PFSK-1 (cell line): ENCODE results near the gene MAGEC1.

Source experiments
- FOXP2 ChIP-seq: optimal IDR thresholded peaks from 2 replicates; pipeline ENCODE3; 2011; ENCODE audit warnings: borderline replicate concordance, control low read depth, inconsistent platforms; ENCODE audit not compliant: insufficient read depth; ENCODE audit errors: extremely low read length, extremely low read depth
- POLR2AphosphoS5 ChIP-seq: IDR thresholded peaks from 2 replicates; pipeline ENCODE4 v1.6.1; 2012; ENCODE audit warnings: low read depth, mild to moderate bottlenecking, control low read depth, low read length, moderate library complexity
- REST ChIP-seq, 2 experiments: IDR thresholded peaks; 2 replicates each; pipeline versions ENCODE4 v1.6.1 to v1.8.0; 2011 to 2012; ENCODE audit warnings: low read depth in 2 of 2, low read length in 2 of 2, control low read depth in 1 of 2, inconsistent platforms in 1 of 2, mild to moderate bottlenecking in 1 of 2, moderate library complexity in 1 of 2; ENCODE audit not compliant: insufficient read depth in 1 of 2
- SIN3A ChIP-seq: IDR thresholded peaks from 2 replicates; pipeline ENCODE4 v1.6.1; 2012; ENCODE audit warnings: mild to moderate bottlenecking, low read length, moderate library complexity, borderline replicate concordance; ENCODE audit not compliant: insufficient read depth
- TAF1 ChIP-seq: IDR thresholded peaks from 2 replicates; pipeline ENCODE4 v1.6.1; 2012; ENCODE audit warnings: low read length, control low read depth, borderline replicate concordance; ENCODE audit not compliant: insufficient read depth

GRCh38 chrX:141879616-141880015 is 24.1 kb upstream of the MAGEC1 start:
- TF ChIP-seq REST (IDR thresholded peaks at IDR 0.05; ENCODE audit: insufficient read depth in 1 of 2, low read depth in 2 of 2, low read length in 2 of 2) (no peak), SIN3A (no peak), POLR2AphosphoS5 (no peak), TAF1 (no peak), FOXP2 (no peak)
